Thyroid gland (tissue), 4 donors: ENCODE results near the gene KAZN. TPM values are rescaled to one million over a fixed set of nuclear protein-coding genes. Genes with fewer than 3 reads are reported as not detected.

ENCODE experiments used
- DNase-seq, 2 donors: peaks; one replicate each; pipeline ENCODE4 v3.0.0-alpha.2; 2019
- H3K27ac ChIP-seq, 3 donors: fragments of 200-600 bp; sonication (generic); 1 replicate in 2 of 3; 2 replicates in 1 of 3; pipeline ENCODE4 v1.5.1; 2016 to 2019; ENCODE audit warnings: mild to moderate bottlenecking in 1 of 3, moderate library complexity in 1 of 3
- H3K27me3 ChIP-seq: fragments of 200-600 bp; sonication (generic); one replicate; pipeline ENCODE4 v1.5.1; 2019
- H3K36me3 ChIP-seq, 2 donors: fragments of 200-600 bp; sonication (generic); one replicate each; pipeline ENCODE4 v1.5.1; 2016 to 2019
- H3K4me1 ChIP-seq, 2 donors: fragments of 200-600 bp; sonication (generic); one replicate each; pipeline ENCODE4 v1.5.1; 2017 to 2019
- H3K4me3 ChIP-seq, 3 donors: fragments of 200-600 bp; sonication (generic); replicated peaks in 1 of 3; 1 replicate in 2 of 3; 2 replicates in 1 of 3; pipeline ENCODE4 v1.5.1; 2016; ENCODE audit warnings: mild to moderate bottlenecking in 1 of 3
- H3K9me3 ChIP-seq: fragments of 200-600 bp; sonication (generic); one replicate; pipeline ENCODE4 v1.5.1; 2017
- CTCF ChIP-seq, 6 experiments: fragments of 200-600 bp in 3 of 6; fragments of 450-650 bp in 3 of 6; sonication (generic) in 3 of 6; IDR thresholded peaks; one replicate each; pipeline ENCODE4 v1.5.1; 2016 to 2019; ENCODE audit warnings: antibody characterized with exemption in 6 of 6, mild to moderate bottlenecking in 2 of 6, inconsistent platforms in 1 of 6, moderate library complexity in 1 of 6
- POLR2A ChIP-seq, 2 donors: fragments of 450-650 bp; IDR thresholded peaks; one replicate each; pipeline ENCODE4 v1.6.1; 2017; ENCODE audit warnings: antibody characterized with exemption in 2 of 2, mild to moderate bottlenecking in 2 of 2, moderate library complexity in 1 of 2
- WGBS, 2 donors: methylation state at CpG; one replicate each; pipeline ENCODE4 v1.1.5; 2017; 5-methylcytosine and 5-hydroxymethylcytosine counted together
- intact Hi-C: fragments of 100-400 bp; cut with DNase I; formaldehyde crosslinking; loops from one replicate; pipeline ENCODE4 v1.15.1; 2023
- total RNA-seq, 4 donors: library from RNA; depleted of rRNA; stranded (reverse); fragments of >200 nt; gene quantifications; one replicate each; pipeline ENCODE4 v1.2.3, GENCODE V29; 2016

KAZN gene
- total RNA-seq, 4 donors from 2014 or later: 14.8 to 28.6 (median 18.2) TPM

- Histone ChIP-seq H3K27ac (no peak overlapping the region), H3K4me1 (peaks cover 4 to 24% of the 10 kb centered on the region in 2 donors), H3K36me3 (no peaks in the 10 kb centered on the region), H3K9me3 (no peaks in the 10 kb centered on the region), H3K27me3 (no peaks in the 10 kb centered on the region), H3K4me3 (no peak overlapping the region)
- TF ChIP-seq CTCF (IDR thresholded peaks at IDR 0.05): no peak
- no peak for TF ChIP-seq POLR2A (IDR thresholded peaks at IDR 0.05)
- WGBS, 2 donors: 64 to 70% methylated on average over 9 of the region's 9 CpGs
- intact Hi-C loops: no loop called here
- DNase-seq: no peak
Measured at GRCh38 chr1:14742181-14742980, 143.9 kb downstream of the KAZN start.

GRCh38 chr1:14743368-14743767, 144.9 kb downstream of the KAZN start:
- no peak for TF ChIP-seq POLR2A (IDR thresholded peaks at IDR 0.05)
- TF ChIP-seq CTCF (IDR thresholded peaks at IDR 0.05): no peak
- intact Hi-C loops: no loop called here
- H3K4me1 ChIP-seq: peaks cover 4 to 24% of the 10 kb centered on the region in 2 donors
- DNase-seq: no peak
- H3K4me3 ChIP-seq: no peak overlapping the region
- 89 to 92% methylated on average over 6 of the region's 6 CpGs for WGBS, 2 donors
- H3K27ac ChIP-seq: no peak overlapping the region
- H3K27me3 ChIP-seq: no peaks in the 10 kb centered on the region
- H3K36me3 ChIP-seq: no peaks in the 10 kb centered on the region
- H3K9me3 ChIP-seq: no peaks in the 10 kb centered on the region

GRCh38 chr1:14745001-14745720, 146.7 kb downstream of the KAZN start:
- H3K27ac ChIP-seq: no peak overlapping the region
- peaks cover 7 to 32% of the 10 kb centered on the region in 2 donors for H3K4me1 ChIP-seq
- H3K36me3 ChIP-seq: no peaks in the 10 kb centered on the region
- H3K4me3 ChIP-seq: no peak overlapping the region
- H3K9me3 ChIP-seq: no peaks in the 10 kb centered on the region
- intact Hi-C loops: no loop called here
- H3K27me3 ChIP-seq: no peaks in the 10 kb centered on the region
- no peak for TF ChIP-seq POLR2A (IDR thresholded peaks at IDR 0.05)
- no peak for TF ChIP-seq CTCF (IDR thresholded peaks at IDR 0.05)
- WGBS, 2 donors: 90% methylated on average over 9 of the region's 9 CpGs
- no peak for DNase-seq

- no peaks in the 10 kb centered on the region for H3K27me3 ChIP-seq
- no peaks in the 10 kb centered on the region for H3K9me3 ChIP-seq
- WGBS, 2 donors: 63 to 66% methylated on average over 6 of the region's 6 CpGs
- H3K27ac ChIP-seq: no peak overlapping the region
- intact Hi-C loops: no loop called here
- TF ChIP-seq CTCF (IDR thresholded peaks at IDR 0.05) (no peak), POLR2A (IDR thresholded peaks at IDR 0.05) (no peak)
- H3K36me3 ChIP-seq: no peaks in the 10 kb centered on the region
- H3K4me1 ChIP-seq: peaks cover 7 to 32% of the 10 kb centered on the region in 2 donors
- H3K4me3 ChIP-seq: no peak overlapping the region
- no peak for DNase-seq
Measured at GRCh38 chr1:14745789-14746188, 147.3 kb downstream of the KAZN start.

- H3K27ac ChIP-seq: no peak overlapping the region
- no peaks in the 10 kb centered on the region for H3K36me3 ChIP-seq
- DNase-seq: no peak
- H3K27me3 ChIP-seq: no peaks in the 10 kb centered on the region
- no peaks in the 10 kb centered on the region for H3K9me3 ChIP-seq
- intact Hi-C loops: no loop called here
- WGBS, 2 donors: 87 to 91% methylated on average over 4 of the region's 4 CpGs
- peaks cover 7 to 28% of the 10 kb centered on the region in 2 donors for H3K4me1 ChIP-seq
- H3K4me3 ChIP-seq: no peak overlapping the region
- TF ChIP-seq POLR2A (IDR thresholded peaks at IDR 0.05) (no peak), CTCF (IDR thresholded peaks at IDR 0.05) (no peak)
Measured at GRCh38 chr1:14746393-14746792, 147.9 kb downstream of the KAZN start.
